ENCODE data around the gene PRRT4.

GRCh38 chr7:128410451-128410753 lies 48.9 kb upstream of the PRRT4 start:
- TF ChIP-seq EZH2 (IDR thresholded peaks at IDR 0.05; ENCODE audit: borderline replicate concordance, low read depth, low read length) (no peak), CTCF (IDR thresholded peaks at IDR 0.05 in 2 of 3, conservative IDR thresholded peaks at IDR 0.05 in 1 of 3; ENCODE audit: insufficient read depth in 2 of 3, low read depth in 1 of 3, low read length in 3 of 3) (no peak), POLR2A (conservative IDR thresholded peaks at IDR 0.05) (no peak), USF2 (CRISPR knock-in tag; IDR thresholded peaks at IDR 0.05) (no peak), PHF8 (IDR thresholded peaks at IDR 0.05; ENCODE audit: borderline replicate concordance, low read length) (no peak), POLR2AphosphoS5 (IDR thresholded peaks at IDR 0.05; ENCODE audit: control insufficient read depth, insufficient read depth, low read depth, low read length) (no peak), E2F1 (CRISPR knock-in tag; IDR thresholded peaks at IDR 0.05) (no peak), THAP7 (CRISPR knock-in tag; IDR thresholded peaks at IDR 0.05) (no peak), ZFP36 (IDR thresholded peaks at IDR 0.05; ENCODE audit: low read depth, low read length, partially characterized antibody) (no peak), NR3C1 (CRISPR knock-in tag; IDR thresholded peaks at IDR 0.05) (no peak), CEBPB (tag; IDR thresholded peaks at IDR 0.05) (no peak)

All from K562 (cell line).